HFF-Myc (cell line): ENCODE data around the gene COQ5.
"Not testable (repeated sequence)": the region's sequence is repeated elsewhere in the genome, so short reads cannot be mapped to it uniquely, and the experiment has no call there.

Source experiments
- DNase-seq: peaks from one replicate; pipeline ENCODE4 v3.0.0-alpha.2; 2011; ENCODE audit warnings: low read depth; ENCODE audit errors: extremely low read depth
- H3K4me3 ChIP-seq: replicated peaks from 2 replicates; pipeline ENCODE4 v1.5.1; 2011; ENCODE audit warnings: low read depth, mild to moderate bottlenecking, control low read depth, low read length
- TF ChIP-seq, protein P1 (sequence below): IDR thresholded peaks from 2 replicates; pipeline ENCODE4 v1.5.1; 2012; ENCODE audit warnings: mild to moderate bottlenecking, low read depth, low read length, control low read depth; ENCODE audit errors: missing control alignments

COQ5 gene

DNA sequence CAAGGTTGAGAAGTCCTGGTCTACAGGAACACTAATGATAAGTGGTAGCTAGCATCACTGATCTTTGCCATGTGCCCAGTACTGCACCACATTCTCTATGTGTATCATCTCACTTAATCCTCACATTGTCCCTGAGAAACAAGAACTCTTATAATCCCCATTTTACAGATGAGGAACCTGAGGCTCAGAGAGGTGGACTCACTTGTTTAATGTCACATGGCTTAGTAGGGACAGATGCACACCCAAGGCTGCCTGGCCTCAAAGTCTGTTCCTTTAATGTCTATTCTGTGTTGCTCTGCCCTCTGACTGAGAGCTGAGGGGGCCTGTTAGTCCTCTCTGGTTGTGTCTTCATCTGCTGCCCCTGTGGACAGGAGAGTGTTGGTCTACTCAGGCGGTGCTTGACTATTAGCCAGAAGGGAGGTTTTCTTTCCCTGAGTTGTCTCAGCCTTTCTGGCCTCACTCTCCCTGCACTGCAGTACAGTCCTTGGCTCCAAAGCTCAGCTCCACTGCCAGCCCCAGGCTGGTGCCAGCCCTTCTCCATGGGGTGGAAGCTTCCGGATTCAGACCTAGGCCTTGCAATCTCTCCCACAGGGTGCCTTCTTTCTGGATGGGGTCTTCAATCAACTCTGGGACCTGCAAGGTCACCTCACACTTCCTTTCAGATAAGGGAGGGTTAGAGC is 38.0 kb downstream of the COQ5 start:
- DNase-seq: no peak
- no peak overlapping the region for H3K4me3 ChIP-seq
- TF ChIP-seq, protein P1, sequence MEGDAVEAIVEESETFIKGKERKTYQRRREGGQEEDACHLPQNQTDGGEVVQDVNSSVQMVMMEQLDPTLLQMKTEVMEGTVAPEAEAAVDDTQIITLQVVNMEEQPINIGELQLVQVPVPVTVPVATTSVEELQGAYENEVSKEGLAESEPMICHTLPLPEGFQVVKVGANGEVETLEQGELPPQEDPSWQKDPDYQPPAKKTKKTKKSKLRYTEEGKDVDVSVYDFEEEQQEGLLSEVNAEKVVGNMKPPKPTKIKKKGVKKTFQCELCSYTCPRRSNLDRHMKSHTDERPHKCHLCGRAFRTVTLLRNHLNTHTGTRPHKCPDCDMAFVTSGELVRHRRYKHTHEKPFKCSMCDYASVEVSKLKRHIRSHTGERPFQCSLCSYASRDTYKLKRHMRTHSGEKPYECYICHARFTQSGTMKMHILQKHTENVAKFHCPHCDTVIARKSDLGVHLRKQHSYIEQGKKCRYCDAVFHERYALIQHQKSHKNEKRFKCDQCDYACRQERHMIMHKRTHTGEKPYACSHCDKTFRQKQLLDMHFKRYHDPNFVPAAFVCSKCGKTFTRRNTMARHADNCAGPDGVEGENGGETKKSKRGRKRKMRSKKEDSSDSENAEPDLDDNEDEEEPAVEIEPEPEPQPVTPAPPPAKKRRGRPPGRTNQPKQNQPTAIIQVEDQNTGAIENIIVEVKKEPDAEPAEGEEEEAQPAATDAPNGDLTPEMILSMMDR: no peak

DNA sequence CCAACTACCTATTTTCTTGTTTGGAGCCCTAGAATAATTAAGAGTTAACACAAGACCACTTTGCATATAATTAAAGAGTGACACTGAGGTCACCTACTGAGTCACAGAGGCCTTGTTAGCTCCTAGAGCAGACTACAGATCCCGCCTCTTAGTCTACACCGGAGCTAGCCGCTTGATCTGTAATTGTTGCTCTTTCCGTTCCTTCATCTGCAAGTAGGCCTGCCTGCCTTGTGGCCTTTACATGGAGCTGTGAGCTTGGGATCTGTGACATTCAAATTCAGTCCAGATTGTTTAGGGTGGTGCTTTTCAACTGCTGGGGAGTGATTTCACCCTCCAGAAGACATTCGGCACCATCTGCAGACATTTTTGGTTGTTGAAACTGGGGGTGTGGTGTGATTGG is 38.6 kb downstream of the COQ5 start:
- TF ChIP-seq, protein P1: no peak
- DNase-seq: no peak
- H3K4me3 ChIP-seq: no peak overlapping the region

DNA sequence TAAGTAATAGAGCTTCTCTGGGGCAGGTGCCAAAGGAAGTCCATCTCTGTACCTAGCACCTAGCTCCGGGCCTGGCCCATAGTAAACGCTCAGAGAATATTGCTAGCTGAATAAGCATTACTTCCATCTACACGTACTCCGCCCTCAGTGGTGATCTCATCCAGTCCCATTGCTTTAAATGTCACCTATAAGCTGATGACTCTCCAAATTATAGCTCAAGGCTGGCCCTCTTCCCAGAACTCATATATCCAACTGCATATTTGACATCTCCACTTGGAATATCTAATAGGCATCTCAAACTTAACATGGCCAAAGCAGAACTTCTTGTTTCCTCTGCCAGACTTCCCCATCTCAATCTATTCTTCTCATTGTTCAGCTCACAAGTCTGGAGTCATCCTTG is 39.9 kb downstream of the COQ5 start:
- no peak for DNase-seq
- TF ChIP-seq, protein P1: no peak
- H3K4me3 ChIP-seq: no peak overlapping the region

DNA sequence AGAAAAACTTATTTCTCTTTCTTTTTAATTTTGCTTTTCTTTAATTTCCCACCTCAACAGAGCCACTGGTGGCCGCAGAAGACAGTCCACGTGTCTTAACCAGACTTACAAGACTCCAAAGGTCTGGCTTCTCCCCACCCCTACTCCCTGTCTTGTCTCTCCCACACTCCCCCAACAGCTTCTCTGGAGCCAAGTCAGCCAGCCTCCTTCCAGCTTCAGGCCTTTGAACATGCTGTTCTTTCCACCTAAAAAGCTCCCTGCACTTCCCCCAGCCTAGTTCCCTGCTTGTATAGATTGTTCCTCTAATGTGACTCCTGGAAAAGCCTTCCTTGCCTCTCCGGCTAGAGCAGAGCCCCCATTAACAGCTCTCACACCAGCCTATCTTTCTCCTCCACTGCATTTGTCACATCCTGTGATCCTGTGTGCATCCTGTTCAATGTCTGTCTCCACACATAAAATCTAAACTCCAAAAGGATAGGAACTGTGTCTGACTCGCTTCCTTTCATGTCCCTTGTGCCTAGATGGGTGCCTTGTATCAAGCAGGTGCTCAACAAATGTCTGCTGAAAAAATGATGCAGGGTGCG is 40.8 kb downstream of the COQ5 start:
- TF ChIP-seq, protein P1: no peak
- DNase-seq: no peak
- no peak overlapping the region for H3K4me3 ChIP-seq

DNA sequence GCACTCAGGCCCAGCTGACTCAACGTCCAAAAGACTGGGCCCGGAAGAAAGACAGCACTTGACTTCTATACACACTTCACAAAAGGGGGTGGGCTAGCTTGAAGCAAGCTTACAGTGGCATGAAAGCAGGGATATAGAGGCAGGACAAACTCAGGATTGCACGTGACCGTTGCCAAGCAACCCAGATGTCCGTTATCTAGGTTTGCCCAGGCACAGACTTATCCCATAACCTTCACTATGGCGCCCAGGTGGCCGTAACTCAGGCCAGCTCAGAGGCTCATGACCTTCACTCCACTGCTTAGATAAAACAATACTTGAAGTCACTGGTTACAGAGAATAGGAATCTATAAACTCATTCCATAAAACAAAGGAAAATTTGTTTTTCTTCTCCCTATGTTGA is 41.4 kb downstream of the COQ5 start:
- not testable (repeated sequence) for H3K4me3 ChIP-seq, DNase-seq

DNA sequence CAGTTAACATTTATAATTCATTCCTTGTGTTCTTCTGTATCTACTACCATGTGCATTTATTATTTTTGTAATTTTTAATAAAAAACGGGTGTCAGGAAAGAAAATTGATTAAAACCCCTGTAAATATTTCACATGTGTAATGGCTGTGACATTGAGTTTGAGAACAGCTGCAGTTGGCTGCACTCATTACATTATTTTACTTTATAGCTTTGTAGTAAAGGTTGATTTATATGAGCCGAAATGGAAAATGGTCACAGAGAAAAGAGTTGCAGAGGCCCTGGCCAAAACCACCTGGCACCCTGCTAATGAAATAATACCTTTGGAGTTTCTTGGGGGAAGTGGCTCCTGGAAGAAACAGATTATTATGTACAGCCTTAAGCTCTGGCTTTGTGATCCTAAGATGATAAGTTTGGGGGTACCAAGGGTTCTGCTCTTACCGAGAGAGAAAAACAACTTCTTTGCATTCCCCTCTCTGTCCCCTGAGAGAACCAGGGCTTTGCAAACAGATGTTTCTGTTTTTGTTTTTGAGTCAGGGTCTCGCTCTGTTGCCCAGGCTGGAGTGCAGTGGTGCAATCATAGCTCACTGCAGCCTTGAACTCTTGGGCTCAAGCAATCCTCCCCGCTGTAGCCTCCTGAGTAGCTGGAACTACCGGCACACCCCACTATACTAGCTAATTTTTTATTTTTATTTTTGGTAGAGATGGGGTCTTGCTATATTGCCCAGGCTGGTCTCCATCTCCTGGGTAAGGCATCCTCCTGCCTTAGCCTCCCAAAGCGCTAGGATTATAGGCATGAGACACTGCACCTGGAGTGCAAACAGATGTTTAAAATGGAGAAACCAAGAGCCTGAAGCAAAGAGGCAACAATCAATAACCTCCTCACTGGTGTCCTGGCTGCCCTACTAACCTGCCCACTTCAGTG is 42.7 kb downstream of the COQ5 start:
- TF ChIP-seq, protein P1: no peak
- H3K4me3 ChIP-seq: no peak overlapping the region
- DNase-seq: no peak

DNA sequence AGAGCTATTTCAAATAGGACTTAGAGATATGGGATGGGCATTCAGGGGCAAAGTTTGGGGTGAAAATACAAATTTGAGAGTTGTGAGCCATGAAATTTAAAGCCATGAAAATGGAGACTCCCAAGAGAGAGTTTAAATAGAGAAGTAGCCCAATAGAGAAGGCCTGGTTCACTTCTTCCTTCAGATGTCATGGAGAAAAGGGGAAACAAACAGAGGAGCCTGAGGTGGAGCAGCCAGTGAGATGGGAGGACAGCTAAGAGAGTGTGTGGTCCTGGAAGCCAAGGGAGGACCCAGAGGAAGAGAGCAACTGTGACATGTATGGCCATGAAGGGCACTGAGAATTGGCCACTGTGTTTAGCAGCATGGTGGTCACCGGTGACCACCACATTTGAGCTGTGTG is 45.3 kb downstream of the COQ5 start:
- H3K4me3 ChIP-seq: no peak overlapping the region
- TF ChIP-seq, protein P1: no peak
- DNase-seq: no peak
